Kidney epithelial cell (primary cell): ENCODE data around the gene OR13C8. TPM values are rescaled to one million over a fixed set of nuclear protein-coding genes. Genes with fewer than 3 reads are reported as not detected.
"Not testable (repeated sequence)": the region's sequence is repeated elsewhere in the genome, so short reads cannot be mapped to it uniquely, and the experiment has no call there.

Experiments used
- DNase-seq: peaks from one replicate; pipeline ENCODE4 v3.0.0-alpha.2; 2010; ENCODE audit warnings: low read depth
- H3K27me3 ChIP-seq: 2 replicates; pipeline ENCODE4 v1.6.0; 2011; ENCODE audit warnings: low read length; ENCODE audit not compliant: control insufficient read depth, insufficient read depth
- H3K36me3 ChIP-seq: 2 replicates; pipeline ENCODE4 v1.5.1; 2011; ENCODE audit warnings: low read length; ENCODE audit not compliant: control insufficient read depth, insufficient read depth
- H3K4me3 ChIP-seq: 2 replicates; pipeline ENCODE4 v1.5.1; 2011; ENCODE audit warnings: low read depth, mild to moderate bottlenecking, control low read depth, low read length
- total RNA-seq: library from RNA; depleted of rRNA; stranded (reverse); fragments of >200 nt; gene quantifications from 2 replicates; pipeline ENCODE4 v1.2.3, GENCODE V29; 2015
- TF ChIP-seq, protein P1 (sequence below): IDR thresholded peaks from 2 replicates; pipeline ENCODE4 v1.5.1; 2011; ENCODE audit warnings: mild to moderate bottlenecking, moderate library complexity, low read length, control low read depth, inconsistent platforms; ENCODE audit not compliant: insufficient read depth, poor library complexity, severe bottlenecking

The OR13C8 gene
- total RNA-seq, 1 donor from 2014 or later = not detected

DNA sequence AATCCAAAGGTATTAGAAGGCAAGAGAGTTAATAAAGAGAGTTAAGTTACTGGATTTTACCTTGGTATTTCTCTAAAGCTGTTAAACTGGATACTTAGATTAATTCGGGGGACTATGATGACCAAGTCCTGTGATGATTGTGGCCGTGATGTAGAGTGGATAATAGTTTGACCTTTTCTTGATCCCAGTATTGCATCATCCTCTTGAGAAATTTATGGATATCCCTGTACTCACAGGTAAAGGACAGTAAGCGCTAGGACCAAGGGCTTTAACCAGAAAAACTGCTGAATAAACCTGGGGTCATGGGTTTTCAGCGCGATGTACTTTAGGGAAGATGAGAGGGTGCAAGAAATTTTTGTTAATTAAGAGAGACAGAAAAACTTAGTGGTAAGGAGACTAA lies 8.3 kb downstream of the OR13C8 start:
- H3K4me3 ChIP-seq = no peak overlapping the region
- TF ChIP-seq, protein P1, sequence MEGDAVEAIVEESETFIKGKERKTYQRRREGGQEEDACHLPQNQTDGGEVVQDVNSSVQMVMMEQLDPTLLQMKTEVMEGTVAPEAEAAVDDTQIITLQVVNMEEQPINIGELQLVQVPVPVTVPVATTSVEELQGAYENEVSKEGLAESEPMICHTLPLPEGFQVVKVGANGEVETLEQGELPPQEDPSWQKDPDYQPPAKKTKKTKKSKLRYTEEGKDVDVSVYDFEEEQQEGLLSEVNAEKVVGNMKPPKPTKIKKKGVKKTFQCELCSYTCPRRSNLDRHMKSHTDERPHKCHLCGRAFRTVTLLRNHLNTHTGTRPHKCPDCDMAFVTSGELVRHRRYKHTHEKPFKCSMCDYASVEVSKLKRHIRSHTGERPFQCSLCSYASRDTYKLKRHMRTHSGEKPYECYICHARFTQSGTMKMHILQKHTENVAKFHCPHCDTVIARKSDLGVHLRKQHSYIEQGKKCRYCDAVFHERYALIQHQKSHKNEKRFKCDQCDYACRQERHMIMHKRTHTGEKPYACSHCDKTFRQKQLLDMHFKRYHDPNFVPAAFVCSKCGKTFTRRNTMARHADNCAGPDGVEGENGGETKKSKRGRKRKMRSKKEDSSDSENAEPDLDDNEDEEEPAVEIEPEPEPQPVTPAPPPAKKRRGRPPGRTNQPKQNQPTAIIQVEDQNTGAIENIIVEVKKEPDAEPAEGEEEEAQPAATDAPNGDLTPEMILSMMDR = no peak
- H3K27me3 ChIP-seq = no peaks in the 10 kb centered on the region
- no peak for DNase-seq
- no peaks in the 10 kb centered on the region for H3K36me3 ChIP-seq

DNA sequence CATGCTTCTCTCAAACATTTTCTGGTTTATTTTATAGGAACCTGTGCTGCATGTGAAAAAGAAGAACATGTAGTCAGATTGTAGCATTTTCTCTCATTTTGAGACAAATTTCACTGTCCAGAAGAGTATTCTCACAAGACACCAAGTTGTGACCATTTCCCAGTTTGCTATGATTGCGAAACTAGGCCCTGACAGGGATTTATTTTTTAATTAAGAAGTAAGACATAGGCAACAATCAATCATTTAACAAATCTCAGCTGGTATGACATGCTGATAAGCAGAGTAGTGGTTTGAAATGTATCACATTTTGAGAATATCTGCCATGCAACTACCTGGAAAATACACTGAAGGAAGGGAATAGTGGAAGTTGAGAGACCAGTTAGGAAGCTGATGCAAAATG lies 11.6 kb downstream of the OR13C8 start:
- Histone ChIP-seq H3K4me3 (no peak overlapping the region), H3K36me3 (no peaks in the 10 kb centered on the region), H3K27me3 (no peaks in the 10 kb centered on the region)
- TF ChIP-seq, protein P1 = no peak
- no peak for DNase-seq

GRCh38 chr9:104586496-104587180 lies 17.7 kb downstream of the OR13C8 start:
- H3K4me3 ChIP-seq = no peak overlapping the region
- DNase-seq = no peak
- TF ChIP-seq, protein P1 = no peak
- no peaks in the 10 kb centered on the region for H3K27me3 ChIP-seq
- H3K36me3 ChIP-seq = no peaks in the 10 kb centered on the region

GRCh38 chr9:104589626-104590025 lies 20.7 kb downstream of the OR13C8 start:
- Histone ChIP-seq H3K27me3 (no peaks in the 10 kb centered on the region), H3K36me3 (no peaks in the 10 kb centered on the region), H3K4me3 (no peak overlapping the region)
- TF ChIP-seq, protein P1 = no peak
- no peak for DNase-seq

GRCh38 chr9:104598749-104599148 lies 29.8 kb downstream of the OR13C8 start:
- DNase-seq, H3K27me3 ChIP-seq, H3K4me3 ChIP-seq, H3K36me3 ChIP-seq: not testable (repeated sequence)

DNA sequence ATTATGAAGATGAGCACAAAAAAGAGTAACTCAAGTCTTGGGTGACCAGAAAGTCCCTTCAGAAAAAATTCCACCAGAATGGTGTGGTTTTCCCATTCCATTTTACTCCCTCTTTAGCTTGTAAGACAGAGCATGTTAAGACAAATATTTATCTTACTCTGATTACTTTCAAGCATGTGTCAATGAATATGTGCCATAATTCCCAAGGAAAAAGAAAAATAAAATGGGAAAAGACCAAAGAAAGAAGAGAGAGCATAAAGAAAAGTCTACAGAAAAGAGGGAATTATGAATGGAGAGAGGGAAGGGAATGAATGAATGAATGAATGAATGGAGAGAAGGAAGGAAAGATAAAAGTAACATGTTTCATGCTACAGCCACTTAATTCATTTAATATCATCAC lies 30.3 kb downstream of the OR13C8 start, which contains the start of gene OR13C5:
TSS of gene OR13C5 (minus strand) at position 101 of the 400 bp plus-strand sequence. CDS start at position 101, 0 bp downstream.
- not testable (repeated sequence) for DNase-seq, H3K27me3 ChIP-seq, H3K36me3 ChIP-seq, H3K4me3 ChIP-seq

DNA sequence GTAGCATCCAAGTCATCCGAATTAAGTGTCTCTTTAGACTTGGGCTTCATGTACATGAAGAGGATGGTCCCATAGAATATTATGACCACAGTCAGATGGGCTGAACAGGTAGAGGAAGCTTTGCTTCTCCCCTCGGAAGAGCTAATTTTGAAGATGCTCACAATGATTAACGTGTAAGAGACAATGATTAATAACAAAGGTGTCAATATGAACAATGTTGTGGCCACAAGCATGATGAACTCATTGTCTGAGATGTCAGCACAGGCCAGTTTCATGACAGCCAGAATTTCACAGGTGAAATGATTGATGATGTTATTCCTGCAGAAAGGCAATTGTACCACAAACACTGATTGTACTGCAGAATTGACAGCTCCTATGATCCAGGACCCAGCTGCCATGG lies 35.8 kb downstream of the OR13C8 start:
- Histone ChIP-seq H3K36me3 (no peaks in the 10 kb centered on the region), H3K27me3 (no peaks in the 10 kb centered on the region), H3K4me3 (no peak overlapping the region)
- DNase-seq = no peak
- TF ChIP-seq, protein P1 = no peak

- H3K27me3 ChIP-seq, DNase-seq, H3K4me3 ChIP-seq, H3K36me3 ChIP-seq: not testable (repeated sequence)
Measured at GRCh38 chr9:104605527-104605926, 36.6 kb downstream of the OR13C8 start, which contains the start of gene OR13C2. OR13C2 (minus strand) TSS chr9:104605627; CDS start chr9:104605627, 0 bp downstream.
